Measurements from ENCODE around the gene TMEM223.
"Not testable (repeated sequence)": the region's sequence is repeated elsewhere in the genome, so short reads cannot be mapped to it uniquely, and the experiment has no call there.

TMEM223 gene

GRCh38 chr11:62752177-62752785 lies 39.5 kb downstream of the TMEM223 start:
- no peak for DNase-seq

GRCh38 chr11:62749931-62750330 lies 41.9 kb downstream of the TMEM223 start:
- not testable (repeated sequence) for DNase-seq

- no peak for DNase-seq
Observed at GRCh38 chr11:62747475-62748160, 44.2 kb downstream of the TMEM223 start.

Data from DMS 273 treated with DMSO at 0.1 percent for 48 hours (cell line).